ENCODE measurements around the gene PITPNM3. TPM values are rescaled to one million over a fixed set of nuclear protein-coding genes. Genes with fewer than 3 reads are reported as not detected.
A peak's percentile ranks its signal among the peaks of the same experiment; 100 is the strongest.

The PITPNM3 gene
- total RNA-seq, 1 donor from 2014 or later, result 15.2 TPM

GRCh38 chr17:6462692-6463091 is 93.7 kb downstream of the PITPNM3 start:
- no peak for DNase-seq (ENCODE audit: low spot score)

DNA sequence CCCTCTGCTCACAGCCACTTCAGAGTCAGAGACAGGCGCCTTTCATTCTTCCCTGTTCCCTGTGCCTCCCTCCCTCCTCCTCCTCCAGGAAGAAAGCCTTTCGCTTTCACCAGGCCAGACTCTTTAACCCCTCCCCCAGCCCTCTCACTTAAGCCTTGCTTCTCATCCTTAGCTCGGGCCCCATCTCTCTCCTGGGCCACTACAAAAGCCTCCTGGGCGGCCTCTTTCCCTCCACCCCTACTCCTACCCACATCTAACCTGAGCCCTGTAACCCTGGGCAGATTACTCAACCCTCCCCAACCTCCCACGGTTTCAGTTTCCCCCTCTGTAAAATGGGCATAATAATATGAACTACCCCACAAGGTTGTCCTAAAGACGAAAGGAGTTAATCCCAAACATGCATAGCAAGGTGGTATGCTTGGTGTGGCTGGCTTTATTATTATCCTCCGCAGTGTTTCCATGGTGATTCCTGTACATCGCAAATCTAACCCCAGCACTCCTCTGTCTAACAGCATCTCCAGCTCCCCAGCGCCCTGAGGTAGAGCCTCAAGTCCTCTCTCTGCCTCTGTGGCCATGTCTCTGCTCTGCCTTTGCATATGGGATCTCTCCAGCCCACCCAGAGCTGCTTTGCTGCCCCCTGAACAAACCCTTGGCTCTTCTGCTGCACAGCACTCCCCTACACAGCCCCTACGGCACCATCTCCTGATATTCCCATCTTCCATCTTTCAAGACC is 94.4 kb downstream of the PITPNM3 start:
- DNase-seq (ENCODE audit: low spot score), result no peak

DNA sequence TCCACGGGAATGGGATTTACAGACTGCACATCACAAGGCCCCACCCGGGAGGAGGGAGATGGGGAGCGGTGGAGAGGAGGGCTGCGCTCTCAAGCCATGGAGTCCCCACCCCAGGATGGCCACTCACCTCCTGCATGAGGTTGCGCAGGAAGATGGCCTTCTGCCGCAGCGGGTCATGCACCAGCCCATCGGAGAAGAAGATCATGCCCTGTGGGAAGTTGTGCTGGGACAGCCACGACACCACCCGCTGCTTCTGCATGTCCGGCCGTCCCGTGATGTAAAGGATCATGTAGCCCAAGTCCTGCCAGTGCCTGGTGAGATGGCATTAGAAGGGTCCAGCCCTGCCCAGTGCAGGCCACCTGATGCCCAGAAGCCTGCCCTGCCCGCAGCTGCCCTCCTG is 95.1 kb downstream of the PITPNM3 start:
- no peak for DNase-seq (ENCODE audit: low spot score)

DNA sequence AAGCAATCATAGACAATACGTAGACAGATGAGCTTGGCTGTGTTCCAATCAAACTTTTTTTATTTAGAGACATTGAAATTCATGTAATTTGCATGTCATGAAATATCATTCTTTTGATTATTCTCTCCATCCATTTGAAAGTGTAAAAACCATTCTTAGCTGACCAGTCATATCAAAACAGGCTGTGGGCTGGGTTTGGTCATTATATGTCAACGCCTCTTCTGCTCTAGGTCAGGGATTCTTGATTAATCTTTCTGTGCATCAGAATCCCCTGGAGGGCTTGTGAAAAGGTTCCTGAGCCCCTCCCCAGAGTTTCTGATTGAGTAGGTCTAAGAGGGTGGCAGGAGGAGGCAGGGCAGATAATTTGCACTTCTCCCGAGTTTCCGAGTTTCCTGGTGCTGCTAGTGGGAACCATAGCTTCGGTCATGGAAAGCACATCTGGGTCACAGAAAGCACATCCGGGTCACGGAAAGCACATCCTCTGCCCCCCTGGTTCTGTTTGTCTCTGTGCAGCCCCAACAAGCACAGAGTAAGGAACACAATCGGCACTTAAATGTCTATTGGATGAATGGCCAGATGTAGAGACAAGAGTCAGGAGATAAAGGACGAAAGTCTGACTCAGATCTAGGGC is 95.7 kb downstream of the PITPNM3 start:
- no peak for DNase-seq (ENCODE audit: low spot score)

DNA sequence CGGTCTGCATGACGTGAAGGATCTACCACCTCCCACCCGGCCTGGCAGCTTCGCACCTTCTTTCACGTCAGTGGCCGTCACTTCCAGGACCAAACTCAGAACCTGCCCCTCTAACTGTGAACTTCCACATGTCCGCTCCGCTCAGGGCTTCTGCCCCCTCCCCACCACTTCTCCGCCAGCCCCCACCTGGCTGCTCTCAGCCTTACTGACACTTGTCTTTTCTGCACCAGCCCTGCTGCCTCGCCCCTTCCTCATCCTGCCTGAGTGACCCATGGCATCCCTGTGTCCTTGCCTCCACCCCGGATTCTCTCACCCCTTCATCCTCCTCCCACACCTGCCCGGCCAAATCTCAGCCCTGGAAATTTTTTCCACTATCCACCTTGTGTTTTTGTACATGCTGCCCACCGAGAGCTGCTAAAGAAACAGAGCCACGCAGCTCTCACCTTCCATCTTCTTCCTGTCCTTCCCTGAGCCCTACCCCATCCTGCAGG is 97.8 kb downstream of the PITPNM3 start:
- no peak for DNase-seq (ENCODE audit: low spot score)

- peak; percentile 66 for DNase-seq (ENCODE audit: low spot score)
Observed at GRCh38 chr17:6457688-6458459, 98.5 kb downstream of the PITPNM3 start.

DNA sequence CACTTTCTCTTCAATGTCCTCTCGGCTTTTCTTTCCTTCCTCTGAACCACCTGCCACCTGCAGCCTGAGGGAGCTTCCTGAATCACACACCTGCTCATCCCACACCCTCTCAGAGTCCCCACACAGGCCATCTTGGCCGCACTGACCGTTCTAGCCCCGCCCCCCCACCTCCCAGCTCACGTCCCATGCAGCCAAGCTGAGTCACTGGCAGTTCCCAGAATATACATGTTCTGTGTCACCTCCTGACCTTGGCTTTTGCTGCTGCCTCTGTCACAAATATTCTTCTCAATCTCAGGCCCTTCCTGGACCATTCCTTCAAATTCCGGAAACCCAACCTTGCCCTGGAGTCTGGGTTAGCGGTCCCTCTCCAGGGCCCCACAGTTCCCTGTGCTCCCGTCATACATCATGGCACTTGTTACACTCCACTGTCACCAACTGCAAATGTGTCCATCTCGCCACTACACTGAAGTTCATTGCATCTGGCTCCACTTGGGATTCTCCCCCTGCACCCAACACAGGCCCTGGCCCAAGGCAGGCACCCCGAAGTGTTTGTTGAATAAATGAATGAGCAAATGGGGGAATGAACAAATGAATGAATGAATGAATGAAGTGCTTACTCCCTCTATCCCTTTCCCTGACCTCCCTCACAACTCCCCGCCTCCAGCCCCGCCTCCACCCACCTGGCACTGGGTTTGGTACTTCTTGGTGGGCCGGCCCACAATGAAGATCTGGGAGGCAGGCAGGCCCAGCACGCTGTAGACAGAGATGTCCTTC is 99.3 kb downstream of the PITPNM3 start:
- peak; percentile 51 for DNase-seq (ENCODE audit: low spot score)

- no peak for DNase-seq (ENCODE audit: low spot score)
Observed at GRCh38 chr17:6456321-6456720, 100.0 kb downstream of the PITPNM3 start.

DNA sequence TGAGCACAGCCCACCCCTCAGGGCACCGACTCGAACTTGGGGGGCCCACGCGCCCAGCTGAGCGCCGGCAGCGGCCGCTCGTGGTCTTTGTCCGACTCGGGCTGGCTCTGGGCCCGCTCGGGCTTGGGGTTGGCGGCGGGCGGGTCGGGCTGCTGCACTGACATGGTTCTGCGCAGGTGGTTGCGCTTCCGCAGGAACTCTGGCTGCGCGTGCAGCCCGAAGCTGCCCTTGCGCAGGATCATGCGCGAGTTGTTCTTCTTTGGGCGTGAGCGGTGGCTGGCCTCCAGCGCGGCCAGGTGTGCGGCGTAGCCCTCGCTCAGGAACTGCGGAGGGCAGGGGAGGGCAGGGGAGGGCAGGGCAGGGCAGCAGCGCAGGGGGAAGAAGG is 101.0 kb downstream of the PITPNM3 start:
- DNase-seq (ENCODE audit: low spot score), result peak; percentile 21

DNA sequence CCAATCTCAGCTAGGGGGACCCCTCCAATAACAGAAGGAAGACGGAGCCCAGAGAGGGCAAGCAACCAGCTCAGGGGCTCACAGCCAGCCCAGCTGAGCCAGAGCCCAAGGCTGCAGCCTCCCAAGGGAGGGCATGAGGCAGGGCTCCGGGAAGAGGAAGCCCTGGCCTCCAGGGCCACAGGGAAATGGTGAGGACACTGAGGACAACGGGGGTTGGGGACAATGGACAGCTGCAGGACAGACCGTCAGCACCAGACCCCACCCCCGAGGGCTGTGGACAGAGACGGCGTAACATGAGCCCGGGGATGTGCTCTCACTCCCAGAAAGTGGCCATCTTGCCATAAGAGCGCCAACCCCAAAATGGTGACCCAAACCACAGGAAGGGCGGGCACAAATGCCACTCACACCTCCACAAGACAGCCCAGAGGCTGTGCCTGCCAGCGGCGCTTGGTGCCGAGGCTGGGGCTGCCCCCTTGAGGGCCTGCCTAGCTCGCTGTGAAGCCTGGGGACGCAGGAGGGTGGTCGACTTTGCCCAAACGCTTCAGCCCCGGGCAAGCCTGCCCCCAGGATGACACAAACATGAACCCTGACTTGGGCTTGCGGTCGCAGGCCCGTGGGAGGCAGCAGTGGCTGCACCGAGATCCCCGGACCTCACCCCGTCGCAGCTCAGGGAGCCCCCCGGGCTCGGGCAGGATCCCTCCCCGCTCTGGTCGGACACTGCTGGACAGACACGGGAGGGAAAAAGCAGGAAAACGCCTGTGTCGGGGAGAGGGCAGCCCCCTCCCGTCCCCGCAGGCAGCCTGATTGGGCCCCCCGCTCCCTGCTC is 101.6 kb downstream of the PITPNM3 start:
- no peak for DNase-seq (ENCODE audit: low spot score)

GRCh38 chr17:6453279-6454024 is 102.9 kb downstream of the PITPNM3 start:
- DNase-seq (ENCODE audit: low spot score), result no peak

- DNase-seq (ENCODE audit: low spot score), result no peak
Observed at GRCh38 chr17:6452471-6453266, 103.7 kb downstream of the PITPNM3 start.

GRCh38 chr17:6450926-6451832 is 105.2 kb downstream of the PITPNM3 start:
- no peak for DNase-seq (ENCODE audit: low spot score)

- no peak for DNase-seq (ENCODE audit: low spot score)
Observed at GRCh38 chr17:6449307-6449706, 107.0 kb downstream of the PITPNM3 start.

DNA sequence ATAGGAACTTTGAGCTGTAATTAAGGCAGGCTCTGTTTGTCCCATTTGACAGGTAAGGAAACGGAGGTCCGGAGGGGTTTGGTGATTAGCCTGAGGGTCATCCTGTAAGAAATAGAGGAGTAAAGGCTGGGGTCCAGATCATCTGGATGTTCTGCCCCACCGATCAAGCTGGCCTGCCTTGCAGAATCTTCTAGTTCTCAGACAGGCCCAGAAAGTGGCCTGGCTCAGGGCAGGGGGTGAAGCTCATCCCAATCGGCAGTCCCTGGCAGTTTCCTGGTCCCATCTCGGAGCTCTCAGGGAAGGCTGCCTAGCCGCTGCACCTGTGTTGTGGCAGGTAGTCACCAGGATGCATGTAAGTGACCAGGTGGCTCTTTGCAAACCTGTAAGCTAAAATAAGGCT is 107.9 kb downstream of the PITPNM3 start:
- DNase-seq (ENCODE audit: low spot score), result no peak

DNA sequence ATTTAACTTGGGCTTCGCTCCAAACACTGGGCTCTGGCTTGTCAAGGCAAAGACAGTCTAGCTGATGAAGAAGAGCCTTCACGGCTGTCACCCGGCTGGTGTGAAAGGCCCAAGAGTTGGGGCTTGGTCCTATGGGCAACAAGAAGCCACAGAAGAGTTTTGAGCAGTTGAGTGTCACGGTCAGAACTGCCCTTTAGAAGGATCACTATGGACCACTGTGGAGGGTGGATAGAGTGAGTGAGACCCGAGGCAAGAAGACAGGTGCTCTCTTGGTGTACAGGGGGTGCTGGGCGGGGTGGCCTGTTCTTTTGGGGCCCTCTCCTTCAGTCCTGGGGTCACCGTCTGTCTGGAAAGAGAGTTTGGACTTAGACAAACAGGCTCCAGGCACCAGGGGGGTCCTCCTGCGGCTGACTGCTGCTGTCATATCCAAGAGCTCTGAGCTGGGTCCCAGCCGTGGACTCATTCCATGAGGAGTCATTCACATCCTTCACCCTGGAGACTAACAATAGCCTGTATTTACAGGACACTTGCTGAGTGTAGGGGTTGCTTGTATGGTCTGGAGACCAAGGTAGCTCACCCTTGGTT is 109.7 kb downstream of the PITPNM3 start:
- DNase-seq (ENCODE audit: low spot score), result no peak

DNA sequence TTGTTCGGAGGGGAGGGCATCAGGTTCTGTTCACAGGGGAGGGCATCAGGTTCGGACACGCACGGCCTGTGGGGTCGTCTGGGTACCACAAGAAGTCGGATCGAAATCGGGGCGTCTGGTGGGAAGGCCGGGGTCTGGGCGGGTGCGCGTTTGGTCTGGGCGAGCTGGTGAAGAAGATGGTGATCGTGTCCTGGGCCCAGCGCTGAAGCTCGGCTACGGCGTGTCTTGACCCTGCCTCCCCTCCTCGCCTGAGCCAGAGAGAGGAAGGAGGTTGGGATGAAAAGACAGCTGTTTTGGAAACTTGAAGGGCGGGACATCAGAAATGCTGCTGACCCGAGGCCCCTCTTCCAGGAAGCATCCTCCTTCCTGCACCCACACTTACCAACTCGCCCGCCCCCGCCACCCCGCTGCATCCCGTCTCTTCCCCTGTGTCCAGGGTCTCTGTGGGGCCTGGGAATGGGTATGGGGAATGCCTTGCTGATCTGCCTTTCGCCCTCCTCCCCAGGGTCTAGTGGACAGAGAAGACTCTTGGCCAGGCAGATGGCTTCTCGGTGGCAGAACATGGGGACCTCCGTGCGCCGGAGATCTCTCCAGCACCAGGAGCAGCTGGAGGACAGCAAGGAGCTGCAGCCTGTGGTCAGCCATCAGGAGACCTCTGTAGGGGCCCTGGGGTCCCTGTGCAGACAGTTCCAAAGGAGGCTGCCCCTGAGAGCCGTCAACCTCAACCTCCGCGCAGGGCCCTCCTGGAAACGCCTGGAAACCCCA is 111.6 kb downstream of the PITPNM3 start:
- no peak for DNase-seq (ENCODE audit: low spot score)

All from mucosa of gallbladder (tissue), 1 donor.